NCI-H446 treated with DMSO at 0.1 percent for 48 hours (cell line): ENCODE results near the gene MYORG.
A peak's percentile ranks its signal among the peaks of the same experiment; 100 is the strongest.
"Not testable (repeated sequence)": the region's sequence is repeated elsewhere in the genome, so short reads cannot be mapped to it uniquely, and the experiment has no call there.

ENCODE experiments used
- DNase-seq: peaks from one replicate; lab custom pipeline; 2025; lab: John Stamatoyannopoulos, UW

The MYORG gene

DNA sequence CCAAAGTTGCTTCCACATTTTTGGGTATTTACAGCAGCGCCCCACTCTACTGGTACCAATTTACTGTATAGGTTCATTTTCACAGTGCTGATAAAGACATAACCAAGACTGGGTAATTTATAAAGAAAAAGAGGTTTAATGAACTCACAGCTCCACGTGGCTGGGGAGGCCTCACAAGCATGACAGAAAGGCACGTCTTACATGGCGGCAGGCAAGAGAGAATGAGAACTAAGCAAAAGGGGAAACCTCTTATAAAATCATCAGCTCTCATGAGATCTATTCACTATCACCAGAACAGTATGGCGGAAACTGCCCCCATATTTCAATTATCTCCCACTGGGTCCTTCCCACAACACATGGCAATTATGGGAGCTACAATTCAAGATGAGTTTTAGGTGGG, 7.9 kb downstream of the MYORG start:
- not testable (repeated sequence) for DNase-seq

DNA sequence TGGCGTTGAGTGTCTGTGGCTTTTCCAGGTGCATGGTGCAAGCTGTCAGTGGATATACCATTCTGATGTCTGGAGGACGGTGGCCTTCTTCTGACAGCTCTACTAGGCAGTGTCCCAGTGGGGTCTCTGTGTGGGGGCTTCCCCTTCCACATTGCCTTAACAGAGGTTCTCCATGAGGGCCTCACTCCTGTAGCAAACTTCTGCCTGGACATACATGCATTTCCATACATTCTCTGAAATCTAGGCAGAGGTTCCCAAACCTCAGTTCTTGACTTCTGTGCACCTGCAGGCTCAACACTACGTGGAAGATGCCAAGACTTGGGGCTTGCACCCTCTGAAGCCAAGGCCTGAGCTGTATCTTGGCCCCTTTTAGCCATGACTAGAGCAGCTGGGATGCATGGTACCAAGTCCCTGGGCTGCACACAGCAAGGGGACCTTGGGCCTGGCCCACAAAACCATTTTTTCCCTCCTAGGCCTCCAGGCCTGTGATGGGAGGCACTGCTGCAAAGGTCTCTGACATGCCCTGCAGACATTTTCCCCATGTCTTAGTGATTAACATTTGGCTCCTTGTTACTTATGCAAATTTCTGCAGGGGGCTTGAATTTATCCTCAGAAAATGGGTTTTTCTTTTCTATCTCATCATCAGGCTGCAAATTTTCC, 8.8 kb downstream of the MYORG start:
- DNase-seq, result not testable (repeated sequence)

DNA sequence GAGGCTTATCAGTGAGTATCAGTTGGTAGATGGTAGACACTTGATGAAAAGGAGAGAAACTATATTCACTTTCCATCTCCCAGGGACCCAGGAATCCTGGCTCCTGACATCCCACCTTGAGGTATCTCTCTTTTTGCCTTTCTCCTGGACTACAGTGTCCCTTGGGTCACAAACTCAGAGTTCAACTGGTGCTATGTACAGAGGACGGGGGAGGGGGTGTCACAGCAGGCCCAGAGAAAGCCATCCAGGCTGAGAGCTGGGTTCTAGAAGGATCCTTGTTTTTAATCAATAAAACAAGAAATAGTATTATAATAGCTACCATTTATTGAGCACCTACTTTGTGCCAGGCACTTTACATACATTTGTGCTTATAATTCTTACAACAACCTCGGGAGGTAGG, 10.3 kb downstream of the MYORG start:
- DNase-seq, result no peak

DNA sequence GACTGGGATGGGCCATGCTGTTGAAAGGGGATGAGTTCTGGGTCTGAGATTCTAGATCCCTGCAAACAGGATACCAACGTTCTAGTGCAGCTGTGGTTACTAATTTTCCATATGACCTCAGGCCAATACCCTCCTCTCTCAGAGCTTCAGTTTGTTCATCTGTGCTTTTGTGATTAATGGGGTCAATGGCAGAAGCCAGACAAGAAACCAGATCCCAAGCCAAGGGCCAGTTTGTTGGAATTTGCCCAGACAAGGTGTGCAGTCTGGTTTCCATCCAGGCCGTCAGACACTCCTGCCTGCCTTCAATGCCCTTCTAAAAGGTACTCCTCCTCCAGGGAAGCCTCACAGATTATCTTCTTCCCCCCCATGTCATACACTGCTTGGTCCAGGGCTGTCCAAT, 11.4 kb downstream of the MYORG start:
- DNase-seq, result no peak

DNA sequence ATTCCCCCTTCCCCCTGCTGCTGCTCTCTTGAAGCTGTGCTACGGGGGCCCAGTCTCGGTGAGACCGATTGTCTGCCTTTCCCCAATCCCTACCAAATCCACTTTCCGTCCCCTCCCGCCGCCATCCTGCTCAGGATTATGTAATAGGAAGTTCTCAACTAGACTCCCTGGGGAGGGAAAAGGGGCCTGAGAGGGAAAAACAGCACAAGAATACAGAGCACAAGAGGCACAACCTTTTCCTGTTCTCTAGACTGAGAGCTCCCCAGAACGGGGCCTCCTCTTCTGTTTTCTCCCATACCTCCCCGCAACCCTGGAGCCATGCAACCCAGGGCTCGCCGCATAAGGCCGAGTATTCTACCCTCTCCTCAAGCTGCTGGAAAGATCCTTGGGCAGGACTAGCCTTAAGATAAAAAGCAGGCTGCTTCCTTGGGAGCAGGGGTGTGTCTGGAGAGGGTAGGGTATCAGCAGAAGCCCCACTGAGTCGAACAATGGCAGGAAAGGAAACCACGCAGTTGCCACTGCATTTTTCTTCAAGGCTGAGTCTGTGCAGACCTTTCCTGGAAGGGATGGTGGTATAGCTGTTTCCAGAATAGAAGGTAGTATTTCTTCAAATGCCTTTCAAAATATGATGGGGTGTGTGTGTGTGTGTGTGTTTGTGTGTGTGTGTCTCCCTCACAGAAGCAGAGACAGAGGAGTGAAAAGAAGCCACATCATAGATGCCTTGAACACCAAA, 12.9 kb downstream of the MYORG start:
- no peak for DNase-seq

DNA sequence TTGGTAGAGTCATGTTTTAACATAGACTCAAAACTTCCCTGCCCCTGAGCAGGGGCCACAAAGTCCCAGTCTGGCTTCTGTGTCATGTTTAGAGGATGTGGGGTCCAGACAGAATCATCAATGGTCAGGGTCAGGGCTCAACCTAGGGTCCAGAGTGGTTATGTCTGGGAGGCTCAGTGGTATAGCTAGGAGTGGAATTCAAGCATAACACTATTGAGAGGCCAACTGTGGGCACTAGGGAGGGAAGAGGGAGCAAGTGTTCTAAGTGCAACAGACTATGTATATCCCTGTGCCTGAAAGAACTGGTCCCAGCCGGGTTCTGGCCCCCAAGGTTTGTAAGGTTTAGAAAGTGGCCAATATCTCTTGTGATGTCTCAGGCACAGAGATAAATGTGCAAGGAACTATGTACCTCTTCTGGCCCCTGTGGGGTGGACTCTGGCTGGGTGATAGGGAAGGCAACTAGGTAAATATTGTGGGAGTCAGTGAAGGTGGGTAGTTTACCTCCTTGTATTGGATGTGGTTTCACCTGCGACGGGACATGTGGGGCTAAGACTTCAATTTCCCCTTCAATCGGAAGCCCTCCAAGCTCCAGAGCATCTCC, 14.0 kb downstream of the MYORG start:
- no peak for DNase-seq

DNA sequence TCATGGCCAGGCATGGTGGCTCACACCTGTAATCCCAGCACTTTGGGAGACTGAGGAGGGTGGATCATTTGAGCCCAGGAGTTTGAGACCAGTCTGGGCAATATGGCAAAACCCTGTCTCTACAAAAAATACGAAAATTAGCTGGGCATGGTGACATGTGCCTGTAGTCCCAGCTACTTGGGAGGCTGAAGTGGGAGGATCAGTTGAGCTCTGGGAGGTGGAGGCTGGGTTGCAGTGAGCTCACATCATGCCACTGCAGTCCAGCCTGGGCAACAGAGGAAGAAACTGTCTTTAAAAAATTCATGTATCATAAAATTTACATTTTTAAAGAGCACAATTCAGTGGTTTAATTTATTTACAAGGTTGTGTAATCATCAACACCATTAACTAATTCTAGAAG, 23.7 kb downstream of the MYORG start:
- DNase-seq, result not testable (repeated sequence)

DNA sequence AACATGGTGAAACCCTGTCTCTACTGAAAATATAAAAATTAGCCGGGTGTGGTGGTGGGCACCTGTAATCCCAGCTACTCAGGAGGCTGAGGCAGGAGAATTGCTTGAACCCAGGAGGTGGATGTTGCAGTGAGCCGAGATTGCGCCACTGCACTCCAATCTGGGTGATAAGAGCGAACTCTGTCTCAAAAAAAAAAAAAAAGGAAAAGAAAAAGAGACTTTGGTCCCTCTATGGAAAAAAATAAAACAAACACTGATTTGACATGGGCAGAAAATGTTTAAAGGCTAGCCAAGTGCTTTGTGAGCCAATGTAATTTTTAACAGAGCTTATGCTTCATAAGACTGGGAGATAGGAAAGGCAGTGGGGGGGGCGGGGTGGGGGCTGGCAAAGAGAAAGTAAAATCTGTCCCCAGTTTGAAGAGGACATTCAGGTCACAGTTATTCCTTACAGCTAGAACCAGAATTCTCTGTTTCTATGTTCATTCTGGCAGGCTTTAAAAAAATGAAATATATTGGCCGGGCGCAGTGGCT, 24.5 kb downstream of the MYORG start:
- DNase-seq, result not testable (repeated sequence)

DNA sequence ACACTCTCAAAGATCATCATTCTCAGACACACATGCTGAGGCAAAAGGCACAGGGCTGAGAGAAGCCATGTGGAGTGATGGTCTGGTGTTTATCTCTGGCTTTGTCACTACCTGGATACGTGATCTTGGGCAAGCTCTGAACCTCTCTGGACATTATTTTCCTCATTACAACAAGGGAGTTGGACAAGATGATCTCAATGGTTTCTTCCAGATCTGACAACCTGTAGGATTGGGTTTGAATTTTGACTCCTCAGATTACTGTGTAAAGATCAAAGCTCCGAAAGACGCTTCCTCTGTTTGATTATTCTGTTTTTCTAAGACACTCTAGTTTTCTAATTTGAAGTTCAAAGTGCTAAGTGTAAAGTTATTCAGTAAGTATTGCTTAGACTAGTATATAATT, 27.4 kb downstream of the MYORG start:
- no peak for DNase-seq

DNA sequence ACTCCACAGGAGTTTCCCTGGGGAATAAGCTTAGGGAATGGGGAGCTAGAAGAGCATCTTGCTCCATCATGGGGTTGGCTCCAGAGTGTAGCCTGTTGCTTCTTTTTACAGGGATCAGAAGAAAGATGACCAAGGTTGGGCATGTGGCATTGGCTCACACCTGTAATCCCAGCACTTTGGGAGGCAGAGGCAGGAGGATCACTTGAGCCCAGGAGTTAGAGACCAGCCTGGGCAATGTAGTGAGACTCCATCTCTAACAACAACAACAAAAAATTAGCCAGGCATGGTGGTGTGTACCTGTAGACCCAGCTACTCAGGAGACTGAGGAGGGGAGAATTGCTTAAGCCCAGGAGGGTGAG, 28.9 kb downstream of the MYORG start:
- no peak for DNase-seq

DNA sequence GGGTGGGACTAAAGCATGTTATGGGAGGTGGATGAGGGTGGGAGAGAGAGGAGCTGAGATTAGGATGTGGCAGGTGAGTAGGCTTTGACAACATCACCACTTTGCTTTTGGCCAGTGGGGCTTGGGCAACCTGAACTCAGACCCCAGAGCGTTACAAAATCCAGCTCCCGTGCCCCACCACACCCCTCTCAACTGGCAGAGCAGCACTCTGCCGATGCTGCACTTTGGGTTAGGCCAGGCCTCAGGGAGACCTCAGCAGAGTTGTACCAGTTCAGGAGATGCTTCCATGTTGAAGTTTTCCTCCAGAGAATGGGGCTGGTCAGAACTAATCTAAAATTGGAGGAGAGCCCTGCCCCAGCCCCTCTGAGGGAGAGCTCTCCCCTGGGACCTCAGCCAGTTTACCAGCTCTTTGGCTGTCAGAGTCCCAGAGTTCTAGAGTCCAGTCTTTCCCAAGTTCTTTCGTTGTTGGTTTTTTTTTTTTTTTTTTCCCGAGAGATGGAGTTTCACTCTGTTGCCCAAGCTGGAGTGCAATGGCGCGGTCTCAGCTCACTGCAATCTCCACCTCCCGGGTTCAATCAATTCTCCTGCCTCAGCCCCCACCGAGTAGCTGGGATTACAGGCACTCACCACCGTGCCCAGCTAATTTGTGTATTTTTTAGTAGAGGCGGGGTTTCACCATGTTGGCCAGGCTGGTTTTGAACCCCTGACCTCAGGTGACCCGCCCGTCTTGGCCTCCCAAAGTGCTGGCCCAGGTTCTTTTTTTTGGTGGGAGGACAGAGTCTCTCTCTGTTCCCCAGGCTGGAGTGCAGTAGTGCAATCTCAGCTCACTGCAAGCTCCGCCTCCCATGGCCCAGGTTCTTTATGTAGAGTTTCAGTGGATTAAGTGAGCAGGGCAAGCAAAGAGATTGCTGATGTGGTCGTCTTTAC, 29.6 kb downstream of the MYORG start:
- DNase-seq, result no peak

DNA sequence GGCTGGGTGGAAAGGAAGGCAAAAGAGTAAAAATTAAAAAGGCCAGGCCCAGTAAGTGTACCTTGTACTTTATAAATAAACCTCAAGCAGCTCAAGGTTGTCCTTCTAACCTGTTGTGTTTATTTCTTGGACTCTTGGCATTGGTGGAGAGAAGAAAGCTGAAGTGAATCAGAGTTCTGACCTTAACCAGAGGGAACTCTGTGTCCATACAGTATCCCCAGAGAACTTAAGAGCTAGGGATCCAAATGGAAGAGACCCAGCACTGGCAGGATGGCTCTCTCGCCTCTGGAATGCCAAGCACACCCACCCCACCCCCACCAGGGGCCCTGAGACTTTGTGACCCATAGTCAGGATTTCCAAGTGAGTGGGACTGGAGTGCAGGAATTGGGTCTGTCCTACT, 33.1 kb downstream of the MYORG start:
- DNase-seq, result no peak

DNA sequence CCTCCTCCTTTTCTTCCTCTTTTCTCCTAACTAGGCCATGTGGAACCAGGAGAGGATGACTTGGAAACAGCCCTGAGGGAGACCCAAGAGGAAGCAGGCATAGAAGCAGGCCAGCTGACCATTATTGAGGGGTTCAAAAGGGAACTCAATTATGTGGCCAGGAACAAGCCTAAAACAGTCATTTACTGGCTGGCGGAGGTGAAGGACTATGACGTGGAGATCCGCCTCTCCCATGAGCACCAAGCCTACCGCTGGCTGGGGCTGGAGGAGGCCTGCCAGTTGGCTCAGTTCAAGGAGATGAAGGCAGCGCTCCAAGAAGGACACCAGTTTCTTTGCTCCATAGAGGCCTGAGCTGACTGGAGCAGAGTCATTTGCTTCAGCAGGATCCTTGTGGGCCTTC, 33.6 kb downstream of the MYORG start:
- peak; percentile 27 for DNase-seq

DNA sequence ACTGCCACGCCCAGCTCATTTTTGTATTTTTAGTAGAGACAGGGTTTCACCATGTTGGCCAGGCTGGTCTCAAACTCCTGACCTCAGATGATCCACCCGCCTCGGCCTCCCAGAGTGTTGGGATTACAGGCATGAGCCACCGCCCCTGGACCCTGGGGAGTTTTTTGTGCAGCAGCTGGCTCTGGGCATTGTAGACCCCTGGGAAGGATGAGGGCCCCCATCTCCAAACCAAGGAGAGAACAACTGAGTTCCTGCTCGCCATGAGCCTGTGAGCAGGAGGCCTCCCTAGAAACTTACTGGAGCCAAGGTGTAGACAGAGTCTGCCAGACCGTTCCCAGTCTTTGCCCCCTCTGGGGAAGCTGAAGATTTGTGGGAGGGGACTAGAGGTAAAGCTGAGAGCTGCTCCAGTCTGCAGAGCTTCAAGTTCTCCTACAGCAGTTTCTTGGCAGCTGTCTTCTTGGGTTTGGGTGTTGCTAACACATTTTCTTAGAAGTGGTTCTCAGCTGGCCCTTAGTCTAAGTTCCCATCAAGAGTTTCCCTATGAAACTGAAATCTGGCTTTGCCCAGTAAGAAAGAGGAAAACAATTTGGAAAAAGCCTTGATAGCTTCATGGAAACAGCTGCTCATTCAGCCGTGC, 34.9 kb downstream of the MYORG start:
- no peak for DNase-seq

DNA sequence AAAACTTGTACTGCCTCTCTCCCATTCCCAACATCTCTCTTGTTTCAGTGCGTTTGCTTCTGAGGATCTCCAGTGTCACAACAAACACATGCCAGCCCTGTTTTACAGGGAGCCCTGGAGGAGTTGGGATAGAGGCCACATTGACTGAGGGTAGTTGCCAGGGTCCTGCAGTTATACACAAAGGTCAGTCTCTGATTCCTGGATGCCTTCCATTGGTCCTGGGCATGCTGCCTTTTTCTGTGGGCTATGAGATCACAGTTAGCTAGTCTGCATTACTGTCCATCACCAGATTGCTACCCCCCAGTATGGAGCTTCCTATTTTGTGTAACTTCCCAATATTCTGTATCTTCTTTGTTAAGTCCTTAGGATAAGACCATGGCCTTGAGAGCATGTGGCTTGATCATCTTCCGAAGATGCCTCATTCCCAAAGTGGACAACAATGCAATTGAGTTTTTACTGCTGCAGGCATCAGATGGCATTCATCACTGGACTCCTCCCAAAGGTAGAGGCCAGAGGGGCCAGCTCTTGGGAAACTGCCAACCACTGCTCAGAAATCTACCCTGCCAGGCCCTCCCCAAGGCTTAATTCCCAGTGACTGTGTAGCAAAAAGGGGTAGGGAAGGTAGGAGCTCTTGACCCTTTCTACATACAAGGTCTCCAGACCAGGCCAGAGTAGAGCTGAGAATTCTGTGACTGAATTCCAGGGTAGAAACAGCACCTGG, 37.9 kb downstream of the MYORG start:
- no peak for DNase-seq

DNA sequence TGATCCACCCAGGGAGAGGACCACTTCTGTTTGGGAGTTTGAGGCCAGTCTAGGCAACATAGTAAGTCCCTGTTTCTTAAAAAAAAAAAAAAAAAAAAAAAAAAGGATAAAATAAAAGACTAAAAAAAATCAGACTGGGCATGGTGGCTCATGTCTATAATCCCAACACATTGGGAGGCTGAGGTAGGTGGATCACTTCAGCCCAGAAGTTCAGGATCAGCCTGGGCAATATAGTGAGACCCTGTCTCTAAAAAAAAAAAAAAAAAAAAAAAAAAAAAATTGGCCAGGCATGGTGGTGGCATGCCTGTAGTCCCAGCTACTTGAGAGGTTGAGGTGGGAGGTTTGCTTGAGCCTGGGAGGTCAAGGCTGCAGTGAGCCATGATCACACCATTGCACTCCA, 38.6 kb downstream of the MYORG start:
- DNase-seq, result not testable (repeated sequence)

DNA sequence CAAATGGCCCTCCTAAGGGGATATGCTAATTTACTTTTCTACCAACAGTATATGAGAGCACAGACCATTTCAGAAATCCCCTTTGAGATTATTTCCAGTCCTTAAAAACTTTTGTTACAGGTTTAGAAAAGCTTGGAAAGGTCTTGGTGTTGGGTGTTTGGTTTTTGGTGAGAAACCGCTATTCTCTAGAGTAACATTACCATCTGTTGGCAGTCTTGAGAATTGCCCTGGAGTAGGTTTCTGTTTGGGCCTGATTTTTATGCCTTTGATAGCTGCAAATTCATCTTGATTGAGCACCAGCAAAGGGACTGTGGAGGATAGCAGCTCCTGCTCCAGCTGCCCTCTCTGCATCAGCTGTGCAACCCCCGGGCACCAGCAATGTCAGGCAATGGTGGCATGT, 39.3 kb downstream of the MYORG start:
- no peak for DNase-seq

DNA sequence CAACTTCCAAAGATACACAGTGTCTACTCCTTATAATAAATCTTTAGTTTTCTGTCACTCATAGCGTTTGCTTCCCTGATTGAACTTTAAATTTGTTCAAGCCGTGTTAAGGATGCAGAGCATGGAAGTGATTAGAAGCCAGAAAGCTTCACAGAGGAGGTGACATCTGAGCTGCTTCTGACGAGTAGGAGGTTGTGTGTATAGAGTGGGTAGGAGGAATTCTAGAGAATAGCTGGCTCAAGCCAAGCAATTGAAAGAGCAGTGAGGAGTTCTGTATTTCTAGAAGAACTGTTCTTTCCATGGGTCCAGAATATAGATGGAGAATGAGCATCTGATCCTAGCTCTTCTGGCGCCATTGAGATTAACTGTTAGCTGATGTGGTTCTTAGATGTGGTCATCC, 41.3 kb downstream of the MYORG start:
- DNase-seq, result no peak

DNA sequence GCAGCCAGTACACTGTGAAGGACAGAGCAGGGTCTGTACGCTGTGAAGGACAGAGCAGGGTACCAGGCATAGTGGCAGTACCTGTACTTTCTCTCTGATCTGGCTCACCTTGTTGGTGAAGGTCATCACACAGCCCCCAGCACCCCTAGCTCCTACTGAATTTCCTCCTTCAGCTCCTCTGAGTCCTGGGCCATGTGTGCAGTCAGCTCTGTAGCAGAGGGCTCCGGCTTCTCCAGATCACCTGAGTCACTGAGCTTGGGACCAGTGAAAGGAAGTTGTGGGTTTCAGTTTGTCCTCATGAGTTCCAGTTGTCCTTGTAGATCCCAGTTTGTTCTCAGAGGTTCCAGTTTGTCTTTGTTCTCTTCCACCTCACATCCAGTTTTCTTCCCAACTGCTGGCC, 41.8 kb downstream of the MYORG start:
- DNase-seq, result no peak

DNA sequence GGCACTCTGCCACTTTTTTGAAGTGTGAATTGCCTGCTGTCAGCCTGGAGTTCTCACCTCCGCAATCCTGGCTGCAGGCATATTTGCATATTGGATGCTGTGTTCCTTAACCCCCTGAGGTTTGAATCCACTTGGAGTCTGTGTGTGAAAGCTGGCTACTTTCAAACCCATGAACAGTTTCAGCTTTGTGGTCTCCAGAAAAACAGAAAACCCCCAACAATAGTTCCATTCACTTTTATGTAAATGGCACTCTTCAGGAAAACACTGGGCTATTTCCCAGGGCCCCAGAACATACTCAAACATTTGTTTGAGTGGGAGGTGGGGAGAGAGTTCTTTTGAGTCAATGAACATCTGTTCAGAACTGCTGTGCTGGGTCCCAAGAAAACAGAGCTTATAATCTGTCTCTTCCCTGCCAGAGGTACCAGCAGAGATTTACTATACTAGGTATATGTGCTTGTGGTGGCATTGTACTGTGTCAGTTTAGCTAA, 42.3 kb downstream of the MYORG start:
- DNase-seq, result no peak

DNA sequence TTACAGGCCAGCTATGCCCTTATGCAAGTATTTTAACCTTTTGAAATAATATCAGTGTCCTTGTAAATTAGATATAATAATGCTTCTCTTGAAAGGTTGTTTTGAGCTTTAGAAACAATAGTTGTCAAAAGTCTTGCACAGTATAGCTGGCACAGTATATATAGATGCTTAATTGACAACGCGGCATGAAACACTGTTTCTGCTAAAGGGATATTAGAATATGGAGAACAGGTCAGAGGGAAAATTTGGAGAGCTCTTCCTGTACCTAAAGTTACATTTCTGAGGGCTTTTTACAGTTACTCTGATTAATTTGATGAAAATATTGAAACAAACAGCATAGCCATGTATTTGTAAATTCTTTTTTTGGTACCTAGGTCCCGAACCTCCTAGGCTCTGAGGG, 42.9 kb downstream of the MYORG start:
- DNase-seq, result no peak
